Lower leg skin (tissue), 3 donors: ENCODE data around the gene DGKB.

Experiments used
- POLR2A ChIP-seq, 2 donors: fragments of 450-650 bp; IDR thresholded peaks; one replicate each; pipeline ENCODE4 v1.6.1; 2016 to 2017; ENCODE audit warnings: antibody characterized with exemption in 2 of 2, mild to moderate bottlenecking in 1 of 2, moderate library complexity in 1 of 2
- TF ChIP-seq, protein P1 (sequence below), 3 donors: fragments of 450-650 bp; IDR thresholded peaks; one replicate each; pipeline ENCODE4 v1.5.1; 2016; ENCODE audit warnings: antibody characterized with exemption in 3 of 3, mild to moderate bottlenecking in 3 of 3, moderate library complexity in 2 of 3

DNA sequence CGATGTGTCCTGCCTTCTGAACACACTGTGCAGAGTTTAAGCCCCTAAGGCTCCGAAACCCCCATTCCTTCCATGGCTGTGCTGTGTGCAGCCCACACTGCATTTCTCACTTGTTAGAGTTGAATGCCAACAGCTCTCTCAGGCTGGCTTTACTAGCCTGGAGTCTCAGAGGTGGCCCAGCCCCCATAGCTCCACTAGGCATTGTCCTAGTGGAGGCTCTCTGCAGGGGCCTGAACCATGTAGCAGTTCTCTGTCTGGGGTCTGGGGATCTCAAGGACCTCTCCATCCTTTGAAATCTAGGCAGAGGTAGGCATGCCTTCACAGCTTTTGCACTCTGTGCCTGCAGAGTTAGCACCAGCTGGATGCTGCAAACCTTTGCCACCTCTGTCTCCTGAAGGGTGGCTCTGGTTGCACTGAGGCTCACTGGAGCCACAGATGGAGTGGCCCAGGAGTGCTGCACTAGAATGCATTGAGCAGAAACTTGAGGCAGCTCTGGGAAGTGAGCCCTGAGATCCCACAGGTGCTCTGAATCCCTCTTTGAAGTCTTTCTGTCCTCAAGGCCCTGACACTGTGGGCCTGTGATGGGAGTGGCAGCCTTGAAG is 301.7 kb downstream of the DGKB start:
- TF ChIP-seq POLR2A (IDR thresholded peaks at IDR 0.05), result no peak
- TF ChIP-seq, protein P1, sequence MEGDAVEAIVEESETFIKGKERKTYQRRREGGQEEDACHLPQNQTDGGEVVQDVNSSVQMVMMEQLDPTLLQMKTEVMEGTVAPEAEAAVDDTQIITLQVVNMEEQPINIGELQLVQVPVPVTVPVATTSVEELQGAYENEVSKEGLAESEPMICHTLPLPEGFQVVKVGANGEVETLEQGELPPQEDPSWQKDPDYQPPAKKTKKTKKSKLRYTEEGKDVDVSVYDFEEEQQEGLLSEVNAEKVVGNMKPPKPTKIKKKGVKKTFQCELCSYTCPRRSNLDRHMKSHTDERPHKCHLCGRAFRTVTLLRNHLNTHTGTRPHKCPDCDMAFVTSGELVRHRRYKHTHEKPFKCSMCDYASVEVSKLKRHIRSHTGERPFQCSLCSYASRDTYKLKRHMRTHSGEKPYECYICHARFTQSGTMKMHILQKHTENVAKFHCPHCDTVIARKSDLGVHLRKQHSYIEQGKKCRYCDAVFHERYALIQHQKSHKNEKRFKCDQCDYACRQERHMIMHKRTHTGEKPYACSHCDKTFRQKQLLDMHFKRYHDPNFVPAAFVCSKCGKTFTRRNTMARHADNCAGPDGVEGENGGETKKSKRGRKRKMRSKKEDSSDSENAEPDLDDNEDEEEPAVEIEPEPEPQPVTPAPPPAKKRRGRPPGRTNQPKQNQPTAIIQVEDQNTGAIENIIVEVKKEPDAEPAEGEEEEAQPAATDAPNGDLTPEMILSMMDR (IDR thresholded peaks at IDR 0.05), result no peak
